ENCODE measurements around the gene STEAP4. TPM values are rescaled to one million over a fixed set of nuclear protein-coding genes. Genes with fewer than 3 reads are reported as not detected.
"Not testable (repeated sequence)": the region's sequence is repeated elsewhere in the genome, so short reads cannot be mapped to it uniquely, and the experiment has no call there.

The STEAP4 gene
- total RNA-seq, 1 donor from 2014 or later: not detected

GRCh38 chr7:88278881-88279280, 27.8 kb downstream of the STEAP4 start:
- no peaks in the 10 kb centered on the region for H3K36me3 Mint-ChIP-seq (ENCODE audit: insufficient read depth)
- no peak for TF ChIP-seq CTCF (IDR thresholded peaks at IDR 0.05; ENCODE audit: unreplicated experiment)
- peaks cover 6% of the 10 kb centered on the region for H3K4me1 Mint-ChIP-seq (ENCODE audit: low read depth)
- no peak overlapping the region for H3K27ac Mint-ChIP-seq
- no peaks in the 10 kb centered on the region for H3K27me3 Mint-ChIP-seq
- no peak overlapping the region for H3K4me3 Mint-ChIP-seq (ENCODE audit: low read depth)
- DNase-seq (ENCODE audit: low spot score, unreplicated experiment): no peak
- no peaks in the 10 kb centered on the region for H3K9me3 Mint-ChIP-seq (ENCODE audit: low read depth)

- H3K4me3 Mint-ChIP-seq (ENCODE audit: low read depth): no peak overlapping the region
- DNase-seq (ENCODE audit: low spot score, unreplicated experiment): no peak
- H3K4me1 Mint-ChIP-seq (ENCODE audit: low read depth): peaks cover 4% of the 10 kb centered on the region
- H3K36me3 Mint-ChIP-seq (ENCODE audit: insufficient read depth): no peaks in the 10 kb centered on the region
- H3K9me3 Mint-ChIP-seq (ENCODE audit: low read depth): no peaks in the 10 kb centered on the region
- H3K27ac Mint-ChIP-seq: no peak overlapping the region
- no peak for TF ChIP-seq CTCF (IDR thresholded peaks at IDR 0.05; ENCODE audit: unreplicated experiment)
- H3K27me3 Mint-ChIP-seq: no peaks in the 10 kb centered on the region
These were observed 30.0 kb downstream of the STEAP4 start for GRCh38 chr7:88276605-88277153.

- DNase-seq (ENCODE audit: low spot score, unreplicated experiment); H3K4me3 Mint-ChIP-seq (ENCODE audit: low read depth); H3K4me1 Mint-ChIP-seq (ENCODE audit: low read depth); H3K36me3 Mint-ChIP-seq (ENCODE audit: insufficient read depth); H3K9me3 Mint-ChIP-seq (ENCODE audit: low read depth); H3K27me3 Mint-ChIP-seq; H3K27ac Mint-ChIP-seq: not testable (repeated sequence)
These were observed 31.8 kb downstream of the STEAP4 start for GRCh38 chr7:88274856-88275255.

GRCh38 chr7:88269586-88269985, 37.1 kb downstream of the STEAP4 start:
- H3K36me3 Mint-ChIP-seq (ENCODE audit: insufficient read depth): peaks cover 3% of the 10 kb centered on the region
- no peak overlapping the region for H3K27ac Mint-ChIP-seq
- H3K27me3 Mint-ChIP-seq: no peaks in the 10 kb centered on the region
- H3K9me3 Mint-ChIP-seq (ENCODE audit: low read depth): peaks cover 8% of the 10 kb centered on the region
- no peak overlapping the region for H3K4me3 Mint-ChIP-seq (ENCODE audit: low read depth)
- no peak for TF ChIP-seq CTCF (IDR thresholded peaks at IDR 0.05; ENCODE audit: unreplicated experiment)
- no peaks in the 10 kb centered on the region for H3K4me1 Mint-ChIP-seq (ENCODE audit: low read depth)
- no peak for DNase-seq (ENCODE audit: low spot score, unreplicated experiment)

- Mint-ChIP-seq H3K27ac (no peak overlapping the region), H3K4me3 (ENCODE audit: low read depth) (no peak overlapping the region), H3K36me3 (ENCODE audit: insufficient read depth) (peaks cover 3% of the 10 kb centered on the region), H3K4me1 (ENCODE audit: low read depth) (no peaks in the 10 kb centered on the region), H3K9me3 (ENCODE audit: low read depth) (peaks cover 8% of the 10 kb centered on the region), H3K27me3 (no peaks in the 10 kb centered on the region)
- TF ChIP-seq CTCF (IDR thresholded peaks at IDR 0.05; ENCODE audit: unreplicated experiment): no peak
- DNase-seq (ENCODE audit: low spot score, unreplicated experiment): no peak
These were observed 37.8 kb downstream of the STEAP4 start for GRCh38 chr7:88268858-88269257.

GRCh38 chr7:88268051-88268450, 38.6 kb downstream of the STEAP4 start:
- TF ChIP-seq CTCF (IDR thresholded peaks at IDR 0.05; ENCODE audit: unreplicated experiment): no peak
- DNase-seq (ENCODE audit: low spot score, unreplicated experiment): no peak
- no peaks in the 10 kb centered on the region for H3K27me3 Mint-ChIP-seq
- peaks cover 3% of the 10 kb centered on the region for H3K36me3 Mint-ChIP-seq (ENCODE audit: insufficient read depth)
- no peaks in the 10 kb centered on the region for H3K4me1 Mint-ChIP-seq (ENCODE audit: low read depth)
- no peak overlapping the region for H3K4me3 Mint-ChIP-seq (ENCODE audit: low read depth)
- peaks cover 8% of the 10 kb centered on the region for H3K9me3 Mint-ChIP-seq (ENCODE audit: low read depth)
- no peak overlapping the region for H3K27ac Mint-ChIP-seq

Measured in progenitor cell of endocrine pancreas (in vitro differentiated cells).